Hepatocyte (in vitro differentiated cells): ENCODE data around the gene SGSM1. TPM values are rescaled to one million over a fixed set of nuclear protein-coding genes. Genes with fewer than 3 reads are reported as not detected.

Experiments used
- DNase-seq: peaks from one replicate; pipeline ENCODE4 v3.0.0-alpha.2; 2016; ENCODE audit warnings: low spot score
- H2AFZ ChIP-seq: fragments of 200-600 bp; sonication (generic); 2 replicates; pipeline ENCODE4 v1.6.0; 2016; ENCODE audit warnings: antibody characterized with exemption, mild to moderate bottlenecking
- H3K27ac ChIP-seq: fragments of 200-600 bp; sonication (generic); 2 replicates; pipeline ENCODE4 v1.5.1; 2016; ENCODE audit warnings: mild to moderate bottlenecking
- H3K27me3 ChIP-seq: fragments of 200-600 bp; sonication (generic); 2 replicates; pipeline ENCODE4 v1.6.1; 2016
- H3K36me3 ChIP-seq: fragments of 200-600 bp; sonication (generic); replicated peaks from 2 replicates; pipeline ENCODE4 v1.5.1; 2016; ENCODE audit warnings: low read depth; ENCODE audit not compliant: insufficient read depth
- H3K4me1 ChIP-seq: fragments of 200-600 bp; sonication (generic); 2 replicates; pipeline ENCODE4 v1.5.1; 2016; ENCODE audit warnings: mild to moderate bottlenecking, moderate library complexity; ENCODE audit not compliant: insufficient read depth
- H3K4me2 ChIP-seq: fragments of 200-600 bp; sonication (generic); 2 replicates; pipeline ENCODE4 v1.6.0; 2016
- H3K4me3 ChIP-seq: fragments of 200-600 bp; sonication (generic); 2 replicates; pipeline ENCODE4 v1.5.1; 2016; ENCODE audit warnings: mild to moderate bottlenecking
- H3K79me2 ChIP-seq: fragments of 200-600 bp; sonication (generic); 2 replicates; pipeline ENCODE4 v1.6.0; 2017; ENCODE audit warnings: mild to moderate bottlenecking
- H3K9me2 ChIP-seq: fragments of 200-600 bp; sonication (generic); replicated peaks from 2 replicates; pipeline ENCODE4 v1.6.0; 2017; ENCODE audit warnings: mild to moderate bottlenecking; ENCODE audit not compliant: insufficient read depth
- H3K9me3 ChIP-seq: fragments of 200-600 bp; sonication (generic); 2 replicates; pipeline ENCODE4 v1.5.1; 2016; ENCODE audit warnings: low read depth, mild to moderate bottlenecking
- H4K20me1 ChIP-seq: fragments of 200-600 bp; sonication (generic); 2 replicates; pipeline ENCODE4 v1.6.0; 2016; ENCODE audit warnings: mild to moderate bottlenecking; ENCODE audit not compliant: insufficient read depth, poor library complexity, severe bottlenecking
- CTCF ChIP-seq: fragments of 200-600 bp; sonication (generic); IDR thresholded peaks from 2 replicates; pipeline ENCODE4 v1.5.1; 2016; ENCODE audit warnings: antibody characterized with exemption, mild to moderate bottlenecking; ENCODE audit not compliant: poor library complexity
- EZH2 ChIP-seq: fragments of 200-600 bp; sonication (generic); IDR thresholded peaks from 2 replicates; pipeline ENCODE4 v1.6.1; 2016; ENCODE audit warnings: antibody characterized with exemption, mild to moderate bottlenecking, borderline replicate concordance
- EZH2phosphoT487 ChIP-seq: fragments of 200-600 bp; sonication (generic); IDR thresholded peaks from one replicate; pipeline ENCODE4 v1.6.1; 2018; ENCODE audit warnings: antibody characterized with exemption, mild to moderate bottlenecking, low read depth, moderate library complexity; ENCODE audit not compliant: unreplicated experiment, severe bottlenecking
- WGBS: methylation state at CpG from one replicate; pipeline ENCODE4 v1.1.6; 2016; ENCODE audit warnings: low lambda C conversion rate; ENCODE audit errors: missing lambda C conversion rate; 5-methylcytosine and 5-hydroxymethylcytosine counted together
- polyA plus RNA-seq: library from polyadenylated mRNA; unstranded; fragments of >200 nt; fragmentation: Nextera tagmentation; extraction: Ambion mirVana; gene quantifications from 2 replicates; pipeline ENCODE4 v1.2.1, GENCODE V29; 2016
- total RNA-seq: library from RNA; depleted of rRNA; stranded (reverse); fragments of >200 nt; gene quantifications from 2 replicates; pipeline ENCODE4 v1.2.3, GENCODE V29; 2014

The SGSM1 gene
- total and polyA plus RNA-seq, 2 experiments from 2014 or later, result 1.7 to 3.5 TPM

DNA sequence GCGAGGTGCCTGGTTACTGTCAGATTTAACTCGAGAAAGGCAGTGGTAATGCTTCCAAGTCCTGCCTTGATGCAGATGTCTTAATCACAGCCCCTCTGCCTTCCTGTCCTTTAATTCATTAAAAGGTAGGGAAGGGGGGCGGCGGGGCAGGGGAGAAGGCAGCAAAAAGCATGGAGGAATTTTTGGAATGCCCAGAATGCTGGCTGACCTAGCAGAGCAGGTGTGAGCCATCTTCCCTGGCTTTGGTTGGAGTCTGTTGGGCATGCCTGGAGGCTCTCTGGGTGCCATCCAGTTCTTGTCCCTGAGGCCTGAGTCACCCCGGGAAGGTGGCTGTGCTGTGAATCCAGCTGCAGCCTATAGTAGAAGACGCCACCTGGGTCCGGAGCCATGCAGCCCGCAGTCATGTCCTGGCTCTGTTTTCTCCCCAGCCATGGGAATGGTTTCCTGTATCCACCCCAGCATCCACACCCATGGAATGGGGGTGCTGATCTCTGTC lies 162.1 kb downstream of the SGSM1 start:
- H3K36me3 ChIP-seq, result no peaks in the 10 kb centered on the region
- H2AFZ ChIP-seq, result no peak overlapping the region
- no peaks in the 10 kb centered on the region for H4K20me1 ChIP-seq
- peaks cover 19% of the 10 kb centered on the region for H3K4me1 ChIP-seq
- no peak overlapping the region for H3K4me2 ChIP-seq
- TF ChIP-seq EZH2phosphoT487 (no peak), EZH2 (no peak), CTCF (no peak)
- 78% methylated on average over 8 of the region's 8 CpGs for WGBS
- peaks cover 82% of the 10 kb centered on the region for H3K79me2 ChIP-seq
- no peaks in the 10 kb centered on the region for H3K9me2 ChIP-seq
- no peaks in the 10 kb centered on the region for H3K27me3 ChIP-seq
- H3K9me3 ChIP-seq, result no peaks in the 10 kb centered on the region
- DNase-seq, result no peak
- no peak overlapping the region for H3K27ac ChIP-seq
- no peak overlapping the region for H3K4me3 ChIP-seq

DNA sequence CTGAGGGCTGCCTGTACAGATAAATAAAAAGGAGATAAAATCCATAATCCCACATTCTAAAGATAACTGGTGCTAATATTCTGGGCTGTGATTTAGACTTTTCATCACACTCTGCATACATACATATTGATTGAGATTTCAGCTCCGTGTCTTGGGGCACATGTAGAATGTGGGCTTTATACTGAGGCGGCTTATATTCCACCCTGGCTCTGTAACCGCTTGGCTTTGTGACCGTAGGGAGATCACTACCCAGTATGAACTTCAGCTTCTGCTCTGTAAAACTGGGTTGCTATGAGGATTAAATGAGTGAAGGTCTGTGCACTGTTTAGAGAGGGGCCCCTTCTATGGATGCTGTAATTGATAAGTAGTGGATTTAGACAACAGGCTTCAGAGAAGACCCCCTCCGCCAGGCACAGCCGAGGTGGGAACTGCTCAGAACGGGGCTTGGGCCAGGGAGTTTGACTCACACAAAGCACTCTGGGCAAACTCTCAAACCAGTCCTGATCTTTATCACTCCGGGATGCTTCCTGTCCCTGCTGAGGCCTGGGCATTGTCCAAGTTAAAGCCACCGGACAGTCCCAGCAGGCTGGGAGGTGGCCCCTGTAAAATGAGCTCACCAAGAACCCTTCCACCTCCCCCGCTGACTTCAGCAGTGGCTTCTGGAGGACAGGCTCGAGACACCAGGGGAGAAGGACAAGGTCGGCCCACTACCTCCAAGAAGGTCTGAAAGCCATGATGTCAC lies 163.7 kb downstream of the SGSM1 start:
- no peak for DNase-seq
- TF ChIP-seq EZH2 (no peak), EZH2phosphoT487 (no peak), CTCF (no peak)
- Histone ChIP-seq H3K9me3 (no peaks in the 10 kb centered on the region), H2AFZ (no peak overlapping the region), H4K20me1 (no peaks in the 10 kb centered on the region), H3K79me2 (peaks cover 72% of the 10 kb centered on the region), H3K9me2 (no peaks in the 10 kb centered on the region), H3K4me1 (peaks cover 19% of the 10 kb centered on the region), H3K27ac (peak overlapping the region; percentile 57), H3K4me3 (no peak overlapping the region), H3K36me3 (no peaks in the 10 kb centered on the region), H3K27me3 (no peaks in the 10 kb centered on the region), H3K4me2 (peak overlapping the region; percentile 18)
- WGBS, result 41% methylated on average over 12 of the region's 12 CpGs

DNA sequence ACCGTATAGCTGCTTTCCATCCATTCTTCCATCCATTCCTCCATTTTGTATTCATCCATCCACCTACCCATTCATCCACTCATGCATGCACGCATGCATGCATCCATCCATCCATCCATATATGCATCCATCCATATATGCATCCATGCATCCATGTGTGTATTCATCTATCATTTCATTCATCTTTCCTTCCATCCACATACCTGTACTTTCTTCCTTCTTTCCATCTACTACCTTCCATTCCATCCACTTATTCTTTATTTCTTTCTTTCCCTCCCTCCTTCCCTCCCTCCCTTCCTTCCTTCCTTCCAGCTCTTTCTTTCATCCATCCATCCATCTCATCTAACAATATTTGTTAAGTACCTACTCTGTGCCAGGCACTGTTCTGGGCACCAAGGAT lies 166.4 kb downstream of the SGSM1 start:
- no peak overlapping the region for H3K4me3 ChIP-seq
- H3K4me2 ChIP-seq, result no peak overlapping the region
- no peak for DNase-seq
- 100% methylated on average over 2 of the region's 2 CpGs for WGBS
- no peak overlapping the region for H3K27ac ChIP-seq
- no peaks in the 10 kb centered on the region for H3K9me2 ChIP-seq
- H3K9me3 ChIP-seq, result no peaks in the 10 kb centered on the region
- TF ChIP-seq EZH2, result no peak
- peaks cover 19% of the 10 kb centered on the region for H3K4me1 ChIP-seq
- H3K79me2 ChIP-seq, result peaks cover 77% of the 10 kb centered on the region
- no peaks in the 10 kb centered on the region for H3K27me3 ChIP-seq
- no peak overlapping the region for H2AFZ ChIP-seq
- H4K20me1 ChIP-seq, result no peaks in the 10 kb centered on the region
- no peaks in the 10 kb centered on the region for H3K36me3 ChIP-seq

DNA sequence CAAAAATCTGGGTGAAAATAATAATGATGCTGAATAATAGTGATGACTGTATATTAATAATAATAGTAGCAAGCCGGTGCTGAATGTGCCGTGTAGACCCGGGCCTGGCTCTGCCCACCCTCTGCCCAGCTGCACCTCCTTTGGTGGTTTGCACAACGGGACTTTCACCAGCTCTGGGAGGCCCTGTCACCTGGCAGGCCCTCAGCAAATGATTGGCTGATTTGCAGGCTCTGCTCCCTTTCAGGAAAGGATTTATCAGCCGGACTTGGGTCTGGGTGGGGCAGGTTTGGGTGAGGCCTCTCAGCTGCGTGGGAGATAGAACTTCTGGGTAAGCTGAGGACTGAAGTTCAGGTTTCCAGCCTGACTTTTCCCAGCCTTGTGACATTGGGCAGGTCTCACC lies 167.9 kb downstream of the SGSM1 start:
- Histone ChIP-seq H3K36me3 (no peaks in the 10 kb centered on the region), H3K9me3 (no peaks in the 10 kb centered on the region), H4K20me1 (no peaks in the 10 kb centered on the region), H3K4me2 (peak overlapping the region; percentile 25), H3K79me2 (peaks cover 73% of the 10 kb centered on the region), H3K9me2 (no peaks in the 10 kb centered on the region), H2AFZ (no peak overlapping the region), H3K27me3 (no peaks in the 10 kb centered on the region), H3K4me3 (no peak overlapping the region), H3K4me1 (peaks cover 24% of the 10 kb centered on the region), H3K27ac (peak overlapping the region; percentile 45)
- no peak for TF ChIP-seq EZH2
- TF ChIP-seq EZH2phosphoT487, result no peak
- DNase-seq, result peak; percentile 67
- 69% methylated on average over 6 of the region's 6 CpGs for WGBS
